Measurements from ENCODE around the gene FAM3D.

FAM3D gene

GRCh38 chr3:58656631-58657030 is 9.9 kb downstream of the FAM3D start:
- DNase-seq (ENCODE audit: low read depth) = no peak

GRCh38 chr3:58654466-58654865 is 12.1 kb downstream of the FAM3D start:
- DNase-seq (ENCODE audit: low read depth) = no peak

GRCh38 chr3:58652624-58653023 is 13.9 kb downstream of the FAM3D start:
- DNase-seq (ENCODE audit: low read depth) = no peak

- DNase-seq (ENCODE audit: low read depth) = no peak
Measured at GRCh38 chr3:58651276-58651675, 15.3 kb downstream of the FAM3D start.

- no peak for DNase-seq (ENCODE audit: low read depth)
Measured at GRCh38 chr3:58647381-58648141, 19.0 kb downstream of the FAM3D start.

- DNase-seq (ENCODE audit: low read depth) = no peak
Measured at GRCh38 chr3:58646503-58646902, 20.1 kb downstream of the FAM3D start.

- no peak for DNase-seq (ENCODE audit: low read depth)
Measured at GRCh38 chr3:58645726-58646125, 20.8 kb downstream of the FAM3D start.

- DNase-seq (ENCODE audit: low read depth) = no peak
Measured at GRCh38 chr3:58642846-58643245, 23.7 kb downstream of the FAM3D start.

- peak; percentile 10 for DNase-seq (ENCODE audit: low read depth)
Measured at GRCh38 chr3:58640700-58641372, 25.7 kb downstream of the FAM3D start.

- no peak for DNase-seq (ENCODE audit: low read depth)
Measured at GRCh38 chr3:58639842-58640241, 26.7 kb downstream of the FAM3D start.

- DNase-seq (ENCODE audit: low read depth) = no peak
Measured at GRCh38 chr3:58639001-58639400, 27.6 kb downstream of the FAM3D start.

- no peak for DNase-seq (ENCODE audit: low read depth)
Measured at GRCh38 chr3:58638591-58638990, 28.0 kb downstream of the FAM3D start.

- no peak for DNase-seq (ENCODE audit: low read depth)
Measured at GRCh38 chr3:58637509-58637908, 29.1 kb downstream of the FAM3D start.

- DNase-seq (ENCODE audit: low read depth) = no peak
Measured at GRCh38 chr3:58635371-58636285, 30.9 kb downstream of the FAM3D start.

GRCh38 chr3:58633157-58633865 is 33.3 kb downstream of the FAM3D start:
- no peak for DNase-seq (ENCODE audit: low read depth)

GRCh38 chr3:58631742-58632141 is 34.8 kb downstream of the FAM3D start:
- DNase-seq (ENCODE audit: low read depth) = no peak

GRCh38 chr3:58630710-58631092 is 35.9 kb downstream of the FAM3D start:
- DNase-seq (ENCODE audit: low read depth) = no peak

- peak; percentile 49 for DNase-seq (ENCODE audit: low read depth)
Measured at GRCh38 chr3:58630076-58630709, 36.4 kb downstream of the FAM3D start.

GRCh38 chr3:58629629-58630028 is 36.9 kb downstream of the FAM3D start:
- DNase-seq (ENCODE audit: low read depth) = no peak

GRCh38 chr3:58628823-58629562 is 37.6 kb downstream of the FAM3D start:
- DNase-seq (ENCODE audit: low read depth) = no peak

GRCh38 chr3:58627941-58628340 is 38.6 kb downstream of the FAM3D start:
- DNase-seq (ENCODE audit: low read depth) = no peak

All from stimulated activated CD8-positive, alpha-beta memory T cell treated with anti-CD3 and anti-CD28 coated beads, Interleukin-12 subunit alpha, Interleukin-12 subunit beta, amount 100 ng/mL, for 1 hour (primary cell).